Keratinocyte (primary cell): ENCODE measurements around the gene PMF1. TPM values are rescaled to one million over a fixed set of nuclear protein-coding genes. Genes with fewer than 3 reads are reported as not detected.
"Not testable (repeated sequence)": the region's sequence is repeated elsewhere in the genome, so short reads cannot be mapped to it uniquely, and the experiment has no call there.

Source experiments
- DNase-seq: peaks from one replicate; pipeline ENCODE4 v3.0.0-alpha.2; 2011; ENCODE audit warnings: low read depth, missing footprints, low spot score
- FAIRE-seq: peaks from 2 replicates; lab custom pipeline; 2011; peaks lifted over from hg19 to GRCh38; lab: Jason Lieb, UNC
- H2AFZ ChIP-seq: 2 replicates; pipeline ENCODE4 v1.6.0; 2012; ENCODE audit warnings: low read length, control low read depth, inconsistent platforms; ENCODE audit not compliant: control insufficient read depth
- H3K27ac ChIP-seq: 2 replicates; pipeline ENCODE4 v1.5.1; 2011; ENCODE audit warnings: low read length; ENCODE audit not compliant: control insufficient read depth, insufficient read depth
- H3K27me3 ChIP-seq: 3 replicates; pipeline ENCODE4 v1.6.0; 2011; ENCODE audit warnings: low read length; ENCODE audit not compliant: control insufficient read depth, insufficient read depth; ENCODE audit errors: extremely low read depth
- H3K36me3 ChIP-seq, 2 experiments: 2 replicates in 1 of 2; 3 replicates in 1 of 2; pipeline ENCODE4 v1.5.1; 2011; ENCODE audit warnings: low read length in 2 of 2, mild to moderate bottlenecking in 1 of 2; ENCODE audit not compliant: control insufficient read depth in 2 of 2, insufficient read depth in 2 of 2; ENCODE audit errors: extremely low read depth in 1 of 2
- H3K4me1 ChIP-seq: 3 replicates; pipeline ENCODE4 v1.5.1; 2011; ENCODE audit warnings: low read length; ENCODE audit not compliant: control insufficient read depth, insufficient read depth; ENCODE audit errors: extremely low read depth
- H3K4me2 ChIP-seq: 3 replicates; pipeline ENCODE4 v1.6.0; 2011; ENCODE audit warnings: low read depth, low read length; ENCODE audit not compliant: control insufficient read depth, insufficient read depth; ENCODE audit errors: extremely low read depth
- H3K4me3 ChIP-seq, 3 experiments: fragments of 200-600 bp in 1 of 3; sonication (generic) in 1 of 3; 2 replicates in 2 of 3; 3 replicates in 1 of 3; pipeline ENCODE4 v1.5.1; 2011 to 2016; ENCODE audit warnings: low read length in 3 of 3, mild to moderate bottlenecking in 3 of 3, control low read depth in 2 of 3, inconsistent platforms in 1 of 3, low read depth in 1 of 3, mixed read lengths in 1 of 3, mixed run types in 1 of 3, moderate library complexity in 1 of 3; ENCODE audit not compliant: control insufficient read depth in 2 of 3, insufficient read depth in 2 of 3; ENCODE audit errors: extremely low read depth in 1 of 3
- H3K79me2 ChIP-seq: 2 replicates; pipeline ENCODE4 v1.6.0; 2012; ENCODE audit warnings: low read length; ENCODE audit not compliant: control insufficient read depth, insufficient read depth
- H3K9ac ChIP-seq: 3 replicates; pipeline ENCODE4 v1.6.0; 2011; ENCODE audit warnings: low read length; ENCODE audit not compliant: control insufficient read depth, insufficient read depth; ENCODE audit errors: extremely low read depth
- H3K9me1 ChIP-seq: 3 replicates; pipeline ENCODE4 v1.6.0; 2011; ENCODE audit warnings: low read length; ENCODE audit not compliant: control insufficient read depth, insufficient read depth; ENCODE audit errors: extremely low read depth
- H3K9me3 ChIP-seq: 2 replicates; pipeline ENCODE4 v1.5.1; 2012; ENCODE audit warnings: low read depth, low read length; ENCODE audit not compliant: control insufficient read depth
- H4K20me1 ChIP-seq: 3 replicates; pipeline ENCODE4 v1.6.0; 2011; ENCODE audit warnings: low read length; ENCODE audit not compliant: control insufficient read depth, insufficient read depth; ENCODE audit errors: extremely low read depth
- EZH2 ChIP-seq: IDR thresholded peaks from one replicate; pipeline ENCODE4 v1.6.1; 2012; ENCODE audit warnings: inconsistent platforms, mild to moderate bottlenecking, low read length, moderate library complexity
- dilution Hi-C: fragments of 300-500 bp; cut with MboI; formaldehyde crosslinking; loops from one replicate; pipeline ENCODE4 v1.7.0; 2020; ENCODE audit warnings: low sequenced_read_pairs; ENCODE audit not compliant: extremely low pct_ligation_motif_present
- polyA plus RNA-seq, 5 experiments: library from polyadenylated mRNA; depleted of rRNA in 3 of 5; stranded (reverse) in 3 of 5; stranded (forward) in 1 of 5; unstranded in 1 of 5; fragments of >200 nt; gene quantifications; 1 replicate in 1 of 5; 2 replicates in 3 of 5; 3 replicates in 1 of 5; pipeline versions ENCODE4 v1.2.1 to v1.2.3, GENCODE V29; 2011 to 2012; ENCODE audit warnings: missing spikeins in 2 of 5, low read depth in 1 of 5, low replicate concordance in 1 of 5
- TF ChIP-seq, protein P1 (sequence below), 3 experiments: IDR thresholded peaks in 1 of 3; conservative IDR thresholded peaks in 1 of 3; optimal IDR thresholded peaks in 1 of 3; 2 replicates in 2 of 3; 3 replicates in 1 of 3; pipeline versions ENCODE3 to v1.5.1; 2011; ENCODE audit warnings: low read length in 3 of 3, mild to moderate bottlenecking in 3 of 3, moderate library complexity in 2 of 3, control low read depth in 1 of 3, inconsistent platforms in 1 of 3; ENCODE audit not compliant: insufficient read depth in 2 of 3; ENCODE audit errors: extremely low read depth in 1 of 3

Gene PMF1
- polyA plus RNA-seq, 1 donor (not counting 4 experiments of a cell fraction or from before 2014, with no cell fraction given) = 41.0 TPM

DNA sequence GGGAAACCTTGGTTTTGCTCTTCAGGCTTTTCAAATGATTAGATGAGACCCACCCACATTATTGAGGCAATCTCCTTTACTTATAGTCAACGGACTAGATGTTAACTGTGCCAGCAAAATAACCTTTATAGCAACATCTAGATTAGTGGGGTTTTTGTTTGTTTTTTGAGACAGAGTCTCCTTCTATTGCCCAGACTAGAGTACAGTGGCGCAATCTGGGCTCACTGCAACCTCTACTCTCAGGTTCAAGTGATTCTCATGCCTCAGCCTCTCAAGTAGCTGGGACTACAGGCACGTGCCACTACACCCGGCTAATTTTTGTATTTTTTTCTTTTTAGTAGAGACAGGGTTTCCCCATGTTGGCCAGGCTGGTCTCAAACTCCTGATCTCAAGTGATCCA lies 22.5 kb upstream of the PMF1 start:
- H2AFZ ChIP-seq, dilution Hi-C loops, H3K4me2 ChIP-seq, H3K4me1 ChIP-seq, H3K9ac ChIP-seq, H3K4me3 ChIP-seq, H3K27ac ChIP-seq, H3K27me3 ChIP-seq, H4K20me1 ChIP-seq, H3K36me3 ChIP-seq, DNase-seq, H3K9me1 ChIP-seq, FAIRE-seq, H3K9me3 ChIP-seq: not testable (repeated sequence)
- H3K79me2 ChIP-seq = peaks cover 12% of the 10 kb centered on the region

DNA sequence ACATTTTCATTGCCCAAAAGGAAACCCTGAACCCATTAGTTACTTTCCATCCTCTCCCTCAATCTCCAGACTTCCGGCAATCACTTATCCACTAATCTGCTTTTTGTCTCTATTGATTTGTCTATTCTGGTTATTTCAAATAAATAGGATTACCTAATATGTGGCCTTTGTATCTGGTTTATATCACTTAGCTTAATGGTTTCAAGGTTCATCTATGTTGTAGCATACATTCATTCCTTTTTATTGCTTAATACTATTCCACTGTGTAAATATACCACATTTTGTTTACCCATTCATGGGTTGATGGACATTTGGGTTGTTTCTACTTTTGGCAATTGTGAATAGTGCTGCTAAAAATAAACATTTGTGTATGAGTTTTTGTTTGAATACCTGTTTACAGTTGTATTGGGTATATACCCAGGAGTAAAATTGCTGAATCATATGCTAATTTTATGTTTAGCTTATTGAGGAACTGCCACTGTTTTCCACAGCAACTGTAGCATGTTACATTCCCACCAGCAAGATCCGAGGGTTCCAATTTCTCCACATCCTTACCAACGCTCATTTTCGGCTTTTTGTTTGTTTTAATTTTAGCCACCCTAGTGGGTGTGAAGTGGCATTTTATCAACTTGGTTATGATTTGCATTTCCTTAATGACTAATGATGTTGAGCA lies 21.4 kb upstream of the PMF1 start:
- dilution Hi-C loops = no loop called here
- DNase-seq (no peak), FAIRE-seq (no peak)
- peaks cover 8% of the 10 kb centered on the region for H3K4me1 ChIP-seq
- H2AFZ ChIP-seq = no peak overlapping the region
- peaks cover 0 to 8% of the 10 kb centered on the region in 2 experiments for H3K36me3 ChIP-seq
- no peak for TF ChIP-seq EZH2
- TF ChIP-seq, protein P1, sequence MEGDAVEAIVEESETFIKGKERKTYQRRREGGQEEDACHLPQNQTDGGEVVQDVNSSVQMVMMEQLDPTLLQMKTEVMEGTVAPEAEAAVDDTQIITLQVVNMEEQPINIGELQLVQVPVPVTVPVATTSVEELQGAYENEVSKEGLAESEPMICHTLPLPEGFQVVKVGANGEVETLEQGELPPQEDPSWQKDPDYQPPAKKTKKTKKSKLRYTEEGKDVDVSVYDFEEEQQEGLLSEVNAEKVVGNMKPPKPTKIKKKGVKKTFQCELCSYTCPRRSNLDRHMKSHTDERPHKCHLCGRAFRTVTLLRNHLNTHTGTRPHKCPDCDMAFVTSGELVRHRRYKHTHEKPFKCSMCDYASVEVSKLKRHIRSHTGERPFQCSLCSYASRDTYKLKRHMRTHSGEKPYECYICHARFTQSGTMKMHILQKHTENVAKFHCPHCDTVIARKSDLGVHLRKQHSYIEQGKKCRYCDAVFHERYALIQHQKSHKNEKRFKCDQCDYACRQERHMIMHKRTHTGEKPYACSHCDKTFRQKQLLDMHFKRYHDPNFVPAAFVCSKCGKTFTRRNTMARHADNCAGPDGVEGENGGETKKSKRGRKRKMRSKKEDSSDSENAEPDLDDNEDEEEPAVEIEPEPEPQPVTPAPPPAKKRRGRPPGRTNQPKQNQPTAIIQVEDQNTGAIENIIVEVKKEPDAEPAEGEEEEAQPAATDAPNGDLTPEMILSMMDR (optimal IDR thresholded peaks at IDR 0.05 in 1 of 3, IDR thresholded peaks at IDR 0.05 in 1 of 3, conservative IDR thresholded peaks at IDR 0.05 in 1 of 3; ENCODE audit: extremely low read depth in 1 of 3, insufficient read depth in 2 of 3, low read length in 3 of 3) = no peak
- no peaks in the 10 kb centered on the region for H3K9me3 ChIP-seq
- H3K27ac ChIP-seq = no peak overlapping the region
- no peaks in the 10 kb centered on the region for H4K20me1 ChIP-seq
- no peak overlapping the region for H3K4me3 ChIP-seq
- H3K4me2 ChIP-seq = no peak overlapping the region
- no peaks in the 10 kb centered on the region for H3K9me1 ChIP-seq
- no peaks in the 10 kb centered on the region for H3K27me3 ChIP-seq
- peaks cover 24% of the 10 kb centered on the region for H3K79me2 ChIP-seq
- H3K9ac ChIP-seq = no peak overlapping the region

DNA sequence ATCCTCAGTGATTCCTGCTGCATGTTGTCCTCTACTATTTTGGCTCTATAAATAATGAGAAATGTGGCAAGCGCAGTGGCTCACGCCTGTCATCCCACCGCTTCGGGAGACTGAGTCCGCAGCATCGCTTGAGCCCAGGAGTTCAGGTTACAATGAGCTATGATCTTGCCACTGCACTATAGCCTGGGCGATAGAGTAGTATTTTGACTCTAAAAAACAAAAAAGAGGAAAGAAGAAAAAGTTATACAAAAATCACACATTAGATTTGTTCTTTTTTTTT lies 19.7 kb upstream of the PMF1 start:
- TF ChIP-seq, protein P1 (optimal IDR thresholded peaks at IDR 0.05 in 1 of 3, IDR thresholded peaks at IDR 0.05 in 1 of 3, conservative IDR thresholded peaks at IDR 0.05 in 1 of 3; ENCODE audit: extremely low read depth in 1 of 3, insufficient read depth in 2 of 3, low read length in 3 of 3) = no peak
- no peak for TF ChIP-seq EZH2
- Histone ChIP-seq H3K36me3 (peaks cover 2 to 8% of the 10 kb centered on the region in 2 experiments), H2AFZ (peak overlapping the region; percentile 64), H3K4me3 (peak overlapping the region; percentile 29 to 67 (median 64)), H3K79me2 (peaks cover 38% of the 10 kb centered on the region), H3K27me3 (no peaks in the 10 kb centered on the region), H3K27ac (peak overlapping the region; percentile 83), H3K4me1 (peaks cover 8% of the 10 kb centered on the region), H4K20me1 (no peaks in the 10 kb centered on the region), H3K9me1 (no peaks in the 10 kb centered on the region), H3K9me3 (no peaks in the 10 kb centered on the region), H3K9ac (peak overlapping the region; percentile 83), H3K4me2 (peak overlapping the region; percentile 77)
- FAIRE-seq (no peak), DNase-seq (no peak)
- dilution Hi-C loops = no loop called here
